ENCODE measurements around the gene C16orf89. TPM values are rescaled to one million over a fixed set of nuclear protein-coding genes. Genes with fewer than 3 reads are reported as not detected.

The C16orf89 gene
- total and polyA plus RNA-seq, 7 experiments from 2014 or later, result not detected

DNA sequence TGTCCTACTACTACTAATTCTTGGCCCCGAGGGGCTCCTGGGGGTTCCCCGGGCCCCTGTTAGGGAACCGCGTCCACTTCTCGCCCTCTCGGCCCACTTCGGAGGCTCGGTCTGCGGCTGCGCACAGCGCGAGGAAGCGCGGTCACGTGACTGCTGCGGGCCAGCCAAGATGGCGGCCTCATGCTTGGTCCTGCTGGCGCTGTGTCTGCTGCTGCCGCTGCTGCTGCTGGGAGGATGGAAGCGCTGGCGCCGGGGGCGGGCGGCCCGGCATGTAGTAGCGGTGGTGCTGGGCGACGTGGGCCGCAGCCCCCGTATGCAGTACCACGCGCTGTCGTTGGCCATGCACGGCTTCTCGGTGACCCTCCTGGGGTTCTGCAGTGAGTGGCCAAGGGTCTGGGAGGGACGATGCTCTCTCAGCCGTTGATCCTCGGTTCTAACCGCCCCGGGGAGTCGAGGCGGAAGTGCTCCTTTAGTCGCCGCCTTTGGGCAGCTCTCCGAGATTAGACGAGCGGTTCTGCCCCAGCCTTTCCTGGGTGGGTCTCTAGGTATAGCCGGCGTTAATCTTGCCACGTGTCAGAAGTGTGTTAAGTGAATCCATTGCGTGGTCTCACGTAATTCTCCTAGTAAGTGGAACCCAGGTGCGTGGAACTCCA is 6.1 kb upstream of the C16orf89 start, which contains the start of gene ALG1:
ALG1 (plus strand) TSS at position 163 of the 653 bp plus-strand sequence; CDS start at position 170, 7 bp downstream.
- H3K4me3 Mint-ChIP-seq, result peak within 1 kb of the TSS; percentile 82 to 98 (median 95)
- ATAC-seq (peak; percentile 95), DNase-seq (peak; percentile 80 to 91 (median 87))
- H3K27me3 Mint-ChIP-seq, result peaks cover 0 to 3% (median 0%) of the 10 kb centered on the region in 5 donors
- no peaks in the 10 kb centered on the region for H3K9me3 ChIP-seq (ENCODE audit: control insufficient read depth in 2 of 3, low read length in 3 of 3)
- H3K36me3 Mint-ChIP-seq, result peaks cover 0 to 10% (median 4%) of the 10 kb centered on the region in 5 donors
- peaks cover 6 to 24% (median 14%) of the 10 kb centered on the region in 3 experiments for H3K36me3 ChIP-seq (ENCODE audit: control insufficient read depth in 2 of 3, insufficient read depth in 3 of 3, low read length in 3 of 3)
- H3K27ac Mint-ChIP-seq, result peak within 1 kb of the TSS; percentile 92 to 99 (median 96)
- CTCF ChIA-PET, result interaction anchor here (1.0 to 1.6 kb wide), 3 partner anchors 10 to 37 kb away, joined by 3 to 6 read pairs (median 4); no protein-coding TSS in a partner anchor
- peaks cover 23 to 44% (median 32%) of the 10 kb centered on the region in 7 donors for H3K4me1 Mint-ChIP-seq
- H3K27me3 ChIP-seq (ENCODE audit: control insufficient read depth in 2 of 2, insufficient read depth in 2 of 2, low read length in 2 of 2), result no peaks in the 10 kb centered on the region
- intact Hi-C loops (cut with micrococcal nuclease), result loop anchor here (1.0 to 10.0 kb wide), 6 partner anchors 25 to 717 kb away; partner anchors contain the start of genes EEF2KMT (in 2 of the 2), NAGPA (in 2 of the 2), GLYR1 (in 1 of the 2) and PAM16 (in 1 of the 2)
- peaks cover 15 to 17% of the 10 kb centered on the region in 2 donors for H3K4me1 ChIP-seq (ENCODE audit: control insufficient read depth in 2 of 2, insufficient read depth in 2 of 2, low read length in 2 of 2)
- POLR2A ChIA-PET, result interaction anchor here (0.7 to 3.4 kb wide), 3 partner anchors 26 to 38 kb away, joined by 4 to 30 read pairs (median 5); partner anchors contain the start of gene NAGPA
- peak within 1 kb of the TSS; percentile 77 for H3K27ac ChIP-seq (ENCODE audit: low read depth, low read length)
- H3K9me3 Mint-ChIP-seq, result peaks cover 0 to 1% (median 0%) of the 10 kb centered on the region in 11 donors
- H3K4me3 ChIP-seq (ENCODE audit: low read length), result peak within 1 kb of the TSS; percentile 92

DNA sequence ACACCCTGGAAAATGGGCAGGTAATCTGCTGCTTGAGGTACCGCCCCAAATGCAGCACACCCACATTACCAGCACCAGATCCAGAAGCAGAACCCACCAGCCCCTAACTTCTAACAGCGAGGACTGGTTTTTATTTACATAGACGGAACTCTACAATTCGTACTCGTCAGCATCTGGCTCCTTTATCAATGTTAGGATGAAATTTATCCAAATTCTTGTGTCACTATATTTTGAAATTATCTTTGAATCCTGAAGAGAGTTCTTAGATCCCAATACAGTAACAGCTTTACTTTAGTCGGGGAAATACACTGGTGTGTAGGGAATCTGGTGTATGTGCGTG is 5.6 kb upstream of the C16orf89 start:
- ChIA-PET CTCF (interaction anchor here (1.6 kb wide), 1 partner anchor 11 kb away, joined by 4 read pairs; no protein-coding TSS in a partner anchor), POLR2A (interaction anchor here (0.6 to 3.4 kb wide), 2 partner anchors 27 to 38 kb away, joined by 4 to 30 read pairs; partner anchors contain the start of gene NAGPA)
- Mint-ChIP-seq H3K36me3 (peaks cover 0 to 10% (median 4%) of the 10 kb centered on the region in 5 donors), H3K27me3 (peaks cover 0 to 3% (median 0%) of the 10 kb centered on the region in 5 donors), H3K27ac (peak overlapping the region; percentile 92 to 99 (median 96)), H3K4me3 (peak overlapping the region; percentile 82 to 98 (median 95)), H3K4me1 (peaks cover 23 to 44% (median 32%) of the 10 kb centered on the region in 7 donors), H3K9me3 (peaks cover 0 to 1% (median 0%) of the 10 kb centered on the region in 11 donors)
- H3K27me3 ChIP-seq (ENCODE audit: control insufficient read depth in 2 of 2, insufficient read depth in 2 of 2, low read length in 2 of 2), result no peaks in the 10 kb centered on the region
- peak overlapping the region; percentile 77 for H3K27ac ChIP-seq (ENCODE audit: low read depth, low read length)
- H3K36me3 ChIP-seq (ENCODE audit: control insufficient read depth in 2 of 3, insufficient read depth in 3 of 3, low read length in 3 of 3), result peaks cover 5 to 19% (median 14%) of the 10 kb centered on the region in 3 experiments
- intact Hi-C loops (cut with micrococcal nuclease), result loop anchor here (1.0 to 10.0 kb wide), 6 partner anchors 26 to 717 kb away; partner anchors contain the start of genes EEF2KMT (in 2 of the 2), NAGPA (in 2 of the 2), GLYR1 (in 1 of the 2) and PAM16 (in 1 of the 2)
- H3K4me1 ChIP-seq (ENCODE audit: control insufficient read depth in 2 of 2, insufficient read depth in 2 of 2, low read length in 2 of 2), result peaks cover 15 to 17% of the 10 kb centered on the region in 2 donors
- H3K4me3 ChIP-seq (ENCODE audit: low read length), result peak overlapping the region; percentile 92
- H3K9me3 ChIP-seq (ENCODE audit: control insufficient read depth in 2 of 3, low read length in 3 of 3), result no peaks in the 10 kb centered on the region
- ATAC-seq (no peak), DNase-seq (no peak)

DNA sequence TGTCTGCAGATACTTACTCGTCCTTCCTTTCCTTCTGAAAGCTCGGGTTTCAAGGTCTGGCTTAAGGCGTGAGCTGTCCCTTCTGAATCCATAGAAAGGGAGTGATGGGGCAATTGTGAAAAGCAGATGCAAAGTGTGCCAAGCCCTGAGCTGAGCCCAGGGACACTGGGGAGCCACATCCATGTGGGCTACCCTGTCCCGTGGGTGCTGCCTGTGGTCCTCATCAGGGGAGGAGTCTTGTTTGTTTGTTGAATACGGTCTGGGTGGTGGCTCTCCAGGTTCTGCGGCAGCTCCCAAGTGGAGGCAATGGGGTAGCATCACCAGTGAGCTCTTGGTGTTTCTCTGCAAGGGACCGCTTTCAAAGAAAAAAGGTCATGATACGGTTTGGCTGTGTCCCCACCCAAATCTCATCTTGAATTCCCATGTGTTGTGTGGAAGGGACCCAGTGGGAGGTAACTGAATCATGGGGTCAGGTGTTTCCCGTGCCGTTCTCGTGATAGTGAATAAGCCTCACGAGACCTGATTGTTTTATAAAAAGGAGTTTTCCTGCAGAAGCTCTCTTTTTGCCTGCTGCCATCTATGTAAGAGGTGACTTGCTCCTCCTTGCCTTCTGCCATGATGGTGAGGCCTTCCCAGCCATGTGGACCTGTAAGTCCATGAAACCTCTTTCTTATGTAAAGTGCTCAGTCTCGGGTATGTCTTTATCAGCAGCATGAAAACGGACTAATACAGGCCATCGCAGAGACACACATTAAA is 4.9 kb upstream of the C16orf89 start:
- CTCF ChIA-PET, result interaction anchor here (1.6 kb wide), 1 partner anchor 11 kb away, joined by 4 read pairs; no protein-coding TSS in a partner anchor
- no peaks in the 10 kb centered on the region for H3K27me3 ChIP-seq (ENCODE audit: control insufficient read depth in 2 of 2, insufficient read depth in 2 of 2, low read length in 2 of 2)
- no peak overlapping the region for H3K4me3 ChIP-seq (ENCODE audit: low read length)
- ATAC-seq (no peak), DNase-seq (peak in 1 of 9 donors; percentile 2)
- peaks cover 0 to 12% (median 12%) of the 10 kb centered on the region in 3 experiments for H3K36me3 ChIP-seq (ENCODE audit: control insufficient read depth in 2 of 3, insufficient read depth in 3 of 3, low read length in 3 of 3)
- H3K9me3 Mint-ChIP-seq, result peaks cover 0 to 1% (median 0%) of the 10 kb centered on the region in 11 donors
- no peaks in the 10 kb centered on the region for H3K9me3 ChIP-seq (ENCODE audit: control insufficient read depth in 2 of 3, low read length in 3 of 3)
- POLR2A ChIA-PET, result interaction anchor here (0.6 to 3.4 kb wide), 3 partner anchors 28 to 459 kb away, joined by 4 to 30 read pairs (median 4); partner anchors contain the start of gene NAGPA
- H3K4me1 ChIP-seq (ENCODE audit: control insufficient read depth in 2 of 2, insufficient read depth in 2 of 2, low read length in 2 of 2), result peaks cover 15 to 17% of the 10 kb centered on the region in 2 donors
- H3K27me3 Mint-ChIP-seq, result peaks cover 0 to 3% (median 0%) of the 10 kb centered on the region in 5 donors
- H3K4me1 Mint-ChIP-seq, result peaks cover 23 to 44% (median 32%) of the 10 kb centered on the region in 7 donors
- H3K4me3 Mint-ChIP-seq, result peak overlapping the region in 9 of 10 donors; percentile 29 to 98 (median 95)
- peaks cover 0 to 4% (median 4%) of the 10 kb centered on the region in 5 donors for H3K36me3 Mint-ChIP-seq
- H3K27ac ChIP-seq (ENCODE audit: low read depth, low read length), result peak overlapping the region; percentile 77
- intact Hi-C loops (cut with micrococcal nuclease), result loop anchor here (1.0 to 10.0 kb wide), 6 partner anchors 27 to 716 kb away; partner anchors contain the start of genes EEF2KMT (in 2 of the 2), NAGPA (in 2 of the 2), GLYR1 (in 1 of the 2) and PAM16 (in 1 of the 2)
- peak overlapping the region; percentile 92 to 99 (median 96) for H3K27ac Mint-ChIP-seq

DNA sequence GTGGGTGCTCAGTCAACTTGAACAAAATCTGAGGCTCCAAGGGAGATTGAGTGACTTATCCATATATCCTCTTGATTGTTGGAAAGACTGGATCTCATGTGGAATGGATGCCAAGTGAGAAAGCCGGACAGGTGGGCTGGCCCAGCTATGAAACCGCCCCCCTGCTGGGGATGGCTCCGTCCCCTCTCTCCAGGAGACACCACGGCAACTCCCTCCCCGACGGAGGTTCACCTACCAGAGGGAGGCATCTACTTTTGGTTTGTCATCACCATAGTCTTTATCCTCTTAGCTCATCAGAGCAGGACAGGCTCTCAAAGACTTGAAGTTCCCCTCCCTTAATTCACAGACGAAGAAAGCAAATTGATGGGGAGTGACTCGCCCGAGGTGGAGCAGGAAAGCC is 4.1 kb upstream of the C16orf89 start:
- CTCF ChIA-PET, result no interaction called here
- ATAC-seq, result no peak

DNA sequence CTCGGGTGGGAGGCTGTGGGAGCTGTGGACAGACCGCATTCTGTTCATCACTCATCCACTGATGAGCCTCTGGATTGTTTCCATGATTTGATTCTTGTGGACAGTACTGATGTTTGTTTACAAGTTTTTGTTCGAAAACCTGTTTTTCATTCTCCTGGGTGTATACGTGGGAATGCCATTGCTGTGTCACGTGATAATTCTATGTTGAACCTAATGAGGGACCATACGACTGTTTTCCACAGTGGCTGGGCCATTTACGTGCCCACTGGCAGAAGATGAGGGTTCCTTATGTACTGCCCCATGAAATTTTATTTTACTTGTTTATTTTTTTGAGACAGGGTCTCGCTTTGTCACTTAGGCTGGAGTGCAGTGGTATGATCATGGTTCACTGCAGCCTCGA is 3.3 kb upstream of the C16orf89 start:
- Histone ChIP-seq H3K36me3 (ENCODE audit: control insufficient read depth in 2 of 3, insufficient read depth in 3 of 3, low read length in 3 of 3) (no peaks in the 10 kb centered on the region), H3K4me3 (ENCODE audit: low read length) (no peak overlapping the region), H3K4me1 (ENCODE audit: control insufficient read depth in 2 of 2, insufficient read depth in 2 of 2, low read length in 2 of 2) (peaks cover 15 to 17% of the 10 kb centered on the region in 2 donors), H3K27me3 (ENCODE audit: control insufficient read depth in 2 of 2, insufficient read depth in 2 of 2, low read length in 2 of 2) (no peaks in the 10 kb centered on the region), H3K27ac (ENCODE audit: low read depth, low read length) (no peak overlapping the region), H3K9me3 (ENCODE audit: control insufficient read depth in 2 of 3, low read length in 3 of 3) (no peaks in the 10 kb centered on the region)
- DNase-seq (no peak), ATAC-seq (no peak)
- Mint-ChIP-seq H3K4me1 (peaks cover 19 to 37% (median 31%) of the 10 kb centered on the region in 7 donors), H3K27ac (no peak overlapping the region), H3K4me3 (no peak overlapping the region), H3K27me3 (peaks cover 0 to 3% (median 0%) of the 10 kb centered on the region in 5 donors), H3K36me3 (no peaks in the 10 kb centered on the region), H3K9me3 (peaks cover 0 to 1% (median 0%) of the 10 kb centered on the region in 11 donors)
- ChIA-PET CTCF (no interaction called here), POLR2A (no interaction called here)
- intact Hi-C loops (cut with micrococcal nuclease), result no loop called here

More for the DNA sequence above, 4.1 kb upstream of the C16orf89 start:
- H3K4me3 Mint-ChIP-seq, result peak overlapping the region in 2 of 10 donors; percentile 9 to 29
- Histone ChIP-seq H3K36me3 (ENCODE audit: control insufficient read depth in 2 of 3, insufficient read depth in 3 of 3, low read length in 3 of 3) (peaks cover 0 to 5% (median 5%) of the 10 kb centered on the region in 3 experiments), H3K4me1 (ENCODE audit: control insufficient read depth in 2 of 2, insufficient read depth in 2 of 2, low read length in 2 of 2) (peaks cover 15 to 17% of the 10 kb centered on the region in 2 donors), H3K27ac (ENCODE audit: low read depth, low read length) (no peak overlapping the region), H3K4me3 (ENCODE audit: low read length) (no peak overlapping the region), H3K9me3 (ENCODE audit: control insufficient read depth in 2 of 3, low read length in 3 of 3) (no peaks in the 10 kb centered on the region), H3K27me3 (ENCODE audit: control insufficient read depth in 2 of 2, insufficient read depth in 2 of 2, low read length in 2 of 2) (no peaks in the 10 kb centered on the region)
- no peak for DNase-seq
- intact Hi-C loops (cut with micrococcal nuclease), result loop anchor here (2.0 to 10.0 kb wide), 4 partner anchors 37 to 715 kb away; partner anchors contain the start of genes GLYR1 (in 1 of the 2), NAGPA (in 1 of the 2), PAM16 (in 1 of the 2) and SEC14L5 (in 1 of the 2)
- no peaks in the 10 kb centered on the region for H3K36me3 Mint-ChIP-seq
- peaks cover 0 to 1% (median 0%) of the 10 kb centered on the region in 11 donors for H3K9me3 Mint-ChIP-seq
- H3K4me1 Mint-ChIP-seq, result peaks cover 23 to 38% (median 32%) of the 10 kb centered on the region in 7 donors
- POLR2A ChIA-PET, result interaction anchor here (3.4 kb wide), 1 partner anchor 36 kb away, joined by 30 read pairs; the partner anchor contains the start of gene NAGPA
- peak overlapping the region in 7 of 9 donors; percentile 17 to 98 (median 52) for H3K27ac Mint-ChIP-seq
- H3K27me3 Mint-ChIP-seq, result peaks cover 0 to 3% (median 0%) of the 10 kb centered on the region in 5 donors

Data from naive thymus-derived CD4-positive, alpha-beta T cell (primary cell).